Measurements from ENCODE around the gene GPS2.
"Not testable (repeated sequence)": the region's sequence is repeated elsewhere in the genome, so short reads cannot be mapped to it uniquely, and the experiment has no call there.

Gene GPS2

GRCh38 chr17:7337600-7337999 lies 22.4 kb upstream of the GPS2 start:
- DNase-seq (ENCODE audit: low spot score), result not testable (repeated sequence)

DNA sequence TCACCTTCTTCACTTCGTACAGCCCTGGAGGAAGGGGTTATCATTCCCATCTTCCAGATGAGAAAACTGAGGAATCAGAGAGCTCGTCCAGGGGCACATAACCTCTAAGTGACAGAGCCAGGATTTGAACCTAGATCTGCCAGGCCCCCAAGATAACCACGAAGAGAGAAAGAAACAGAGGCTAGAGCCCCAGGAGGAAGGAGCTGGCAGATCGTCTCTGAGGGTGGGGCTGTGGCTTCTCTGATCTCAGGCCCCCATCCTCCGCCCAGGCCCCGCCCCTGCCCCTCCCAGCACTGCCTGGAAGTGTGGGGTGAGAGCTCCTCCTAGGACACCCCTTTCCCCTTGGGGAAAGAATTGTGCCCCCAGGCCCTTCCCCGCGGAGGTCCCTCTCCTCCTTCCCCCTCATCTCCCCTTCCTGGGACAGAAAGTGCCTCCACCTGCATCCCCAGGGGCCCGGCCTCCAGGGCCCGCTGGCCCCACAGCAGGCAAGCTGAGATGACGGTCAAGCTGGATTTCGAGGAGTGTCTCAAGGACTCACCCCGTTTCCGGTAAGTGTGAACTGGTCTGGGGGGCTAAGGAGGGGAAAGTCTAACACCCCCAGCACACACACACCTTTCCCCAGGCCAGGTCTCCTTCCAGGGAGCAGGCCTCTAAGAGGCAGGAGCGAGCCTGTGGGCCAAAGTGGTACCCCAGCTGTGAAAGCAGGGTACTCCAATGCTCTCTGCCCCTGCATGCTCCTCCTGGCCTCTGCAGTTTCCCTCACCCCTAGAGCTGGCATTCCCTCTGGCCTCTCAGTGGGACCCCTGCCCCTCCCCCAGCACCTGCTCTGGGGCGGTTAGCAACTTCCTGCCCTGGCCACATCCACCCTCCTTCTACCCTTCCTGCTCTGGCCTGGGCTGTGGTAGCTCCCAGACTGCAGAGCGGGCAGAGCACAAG lies 21.3 kb upstream of the GPS2 start, which contains the start of gene ACAP1:
ACAP1 (plus strand) TSS at position 290 of the 936 bp plus-strand sequence; CDS start at position 496, 206 bp downstream.
- DNase-seq (ENCODE audit: low spot score), result peak; percentile 41

GRCh38 chr17:7335765-7336164 lies 20.6 kb upstream of the GPS2 start:
- not testable (repeated sequence) for DNase-seq (ENCODE audit: low spot score)

- DNase-seq (ENCODE audit: low spot score), result no peak
These were observed 19.9 kb upstream of the GPS2 start for GRCh38 chr17:7334938-7335538.

- DNase-seq (ENCODE audit: low spot score), result not testable (repeated sequence)
These were observed 17.5 kb upstream of the GPS2 start for GRCh38 chr17:7332600-7333069.

- no peak for DNase-seq (ENCODE audit: low spot score)
These were observed 17.0 kb upstream of the GPS2 start for GRCh38 chr17:7332111-7332510.

DNA sequence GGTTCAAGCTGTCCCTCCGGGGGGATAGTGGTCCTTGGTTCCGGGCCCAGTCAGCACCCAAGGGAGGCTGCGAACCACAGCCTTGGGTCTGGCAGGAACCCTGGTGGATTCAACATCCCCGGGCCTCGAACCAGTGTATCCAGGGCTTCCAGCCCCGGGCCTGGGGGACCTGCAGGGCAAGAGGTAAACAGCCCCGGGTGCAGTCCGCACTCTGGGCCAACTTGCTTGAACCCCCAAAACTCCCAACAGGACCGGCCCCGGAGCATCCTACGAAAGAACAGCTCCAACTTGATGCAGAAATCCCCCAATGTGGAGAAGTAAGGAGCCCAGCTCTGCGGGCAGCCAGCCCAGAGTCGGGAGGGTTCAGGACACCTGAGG lies 15.5 kb upstream of the GPS2 start:
- DNase-seq (ENCODE audit: low spot score), result no peak

GRCh38 chr17:7329997-7330637 lies 15.0 kb upstream of the GPS2 start:
- DNase-seq (ENCODE audit: low spot score), result peak; percentile 92

GRCh38 chr17:7329374-7329996 lies 14.3 kb upstream of the GPS2 start:
- peak; percentile 99 for DNase-seq (ENCODE audit: low spot score)

GRCh38 chr17:7328840-7329373 lies 13.7 kb upstream of the GPS2 start, which contains the start of gene NEURL4:
Gene NEURL4 (minus strand): TSS chr17:7329335. CDS start chr17:7329312, 23 bp downstream.
- no peak for DNase-seq (ENCODE audit: low spot score)

- no peak for DNase-seq (ENCODE audit: low spot score)
These were observed 12.8 kb upstream of the GPS2 start for GRCh38 chr17:7328009-7328408.

- DNase-seq (ENCODE audit: low spot score), result no peak
These were observed 12.3 kb upstream of the GPS2 start for GRCh38 chr17:7327501-7327900.

GRCh38 chr17:7327056-7327455 lies 11.9 kb upstream of the GPS2 start:
- DNase-seq (ENCODE audit: low spot score), result no peak

DNA sequence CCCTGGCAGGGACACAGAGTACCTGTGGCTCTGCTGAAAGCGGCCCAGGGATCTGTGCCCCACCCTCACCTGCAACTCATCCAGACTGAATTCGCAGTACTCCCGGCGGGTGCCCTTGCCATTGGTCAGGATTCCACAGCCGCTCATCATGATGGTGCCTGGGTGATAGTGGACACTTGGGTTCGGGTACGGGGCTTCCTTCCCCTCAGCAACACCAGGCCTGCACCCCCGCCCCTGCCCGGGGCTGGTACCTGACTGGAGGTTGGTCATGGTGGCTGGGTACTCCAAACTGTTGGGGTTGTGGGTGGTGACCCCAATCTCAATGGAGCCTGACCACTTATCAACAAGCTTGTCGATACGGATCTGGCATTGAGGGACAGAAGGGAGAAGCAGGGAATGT lies 11.0 kb upstream of the GPS2 start:
- DNase-seq (ENCODE audit: low spot score), result no peak

DNA sequence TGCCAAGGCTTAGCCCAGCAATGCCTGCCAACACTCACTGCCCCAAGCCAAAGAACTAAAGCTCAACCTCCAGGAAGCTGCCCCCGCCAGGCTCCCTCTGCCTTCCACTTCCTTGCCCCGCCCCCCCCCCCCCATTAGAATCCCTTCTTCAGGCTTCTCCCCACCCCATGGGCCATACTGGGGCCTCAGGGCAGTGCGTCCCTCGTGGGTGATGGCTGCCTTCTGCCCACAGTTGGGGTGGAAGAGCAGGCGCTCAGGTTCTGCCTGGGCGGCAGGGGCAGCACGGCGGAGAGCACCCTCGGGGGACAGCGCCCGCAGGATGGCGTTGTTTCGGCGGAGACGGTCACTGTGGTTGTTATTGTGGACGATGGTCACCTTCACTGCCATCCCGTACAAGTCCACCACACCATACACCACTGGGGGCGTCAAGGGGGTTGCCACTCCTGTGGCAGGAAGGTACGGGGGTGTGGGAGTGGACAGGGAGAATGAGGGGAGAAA lies 9.9 kb upstream of the GPS2 start:
- no peak for DNase-seq (ENCODE audit: low spot score)

DNA sequence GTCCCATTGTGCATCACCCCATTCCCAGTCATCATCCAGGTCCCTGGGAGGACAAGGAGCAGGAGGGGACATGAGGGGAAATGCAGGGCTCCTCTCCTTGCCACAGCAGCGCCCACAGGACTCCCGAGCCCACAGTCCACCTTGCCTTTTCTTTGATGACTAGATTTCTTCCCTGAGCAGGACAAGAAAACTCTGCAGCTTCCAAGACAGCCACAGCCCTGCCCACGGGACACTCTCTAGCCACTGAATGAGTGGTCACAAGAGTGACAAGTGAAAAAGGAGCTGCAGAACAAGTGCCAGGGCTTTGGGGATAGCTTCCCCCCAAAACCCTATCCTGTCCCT lies 9.2 kb upstream of the GPS2 start:
- no peak for DNase-seq (ENCODE audit: low spot score)

GRCh38 chr17:7323731-7324437 lies 8.7 kb upstream of the GPS2 start:
- peak; percentile 92 for DNase-seq (ENCODE audit: low spot score)

DNA sequence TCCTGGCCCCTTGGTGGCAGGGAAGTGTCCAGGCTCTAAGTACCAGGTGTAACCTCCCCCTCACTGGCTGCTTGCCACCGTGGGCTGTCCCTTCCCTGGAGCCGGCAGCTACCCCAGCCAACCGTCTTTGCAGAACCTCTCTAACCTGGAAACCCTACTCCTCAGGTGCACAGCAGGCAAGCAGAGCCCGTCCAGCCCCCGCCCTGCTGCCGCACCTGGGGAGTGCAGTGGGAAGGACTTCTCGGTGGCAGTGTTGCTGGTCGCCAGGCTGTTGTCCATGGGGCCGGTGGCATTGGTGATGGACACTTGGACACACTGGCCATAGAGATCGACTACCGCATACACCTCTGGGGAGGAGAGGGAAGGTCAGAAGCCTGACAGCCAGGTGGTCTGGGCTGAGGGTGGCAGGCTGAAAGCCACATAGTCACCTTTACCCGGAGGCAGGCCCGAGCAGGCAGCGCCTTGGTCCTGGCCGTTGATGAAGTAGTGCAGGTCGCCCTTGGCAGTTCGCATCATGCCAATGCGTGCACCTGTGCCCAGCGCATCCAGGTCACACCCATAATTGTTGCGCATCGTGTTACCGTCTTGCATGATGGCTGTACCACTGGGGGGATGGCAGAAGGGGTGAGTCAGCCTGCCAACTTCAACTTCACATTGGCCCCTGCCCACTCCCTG lies 7.5 kb upstream of the GPS2 start:
- DNase-seq (ENCODE audit: low spot score), result peak; percentile 47

GRCh38 chr17:7321466-7321865 lies 6.3 kb upstream of the GPS2 start:
- no peak for DNase-seq (ENCODE audit: low spot score)

DNA sequence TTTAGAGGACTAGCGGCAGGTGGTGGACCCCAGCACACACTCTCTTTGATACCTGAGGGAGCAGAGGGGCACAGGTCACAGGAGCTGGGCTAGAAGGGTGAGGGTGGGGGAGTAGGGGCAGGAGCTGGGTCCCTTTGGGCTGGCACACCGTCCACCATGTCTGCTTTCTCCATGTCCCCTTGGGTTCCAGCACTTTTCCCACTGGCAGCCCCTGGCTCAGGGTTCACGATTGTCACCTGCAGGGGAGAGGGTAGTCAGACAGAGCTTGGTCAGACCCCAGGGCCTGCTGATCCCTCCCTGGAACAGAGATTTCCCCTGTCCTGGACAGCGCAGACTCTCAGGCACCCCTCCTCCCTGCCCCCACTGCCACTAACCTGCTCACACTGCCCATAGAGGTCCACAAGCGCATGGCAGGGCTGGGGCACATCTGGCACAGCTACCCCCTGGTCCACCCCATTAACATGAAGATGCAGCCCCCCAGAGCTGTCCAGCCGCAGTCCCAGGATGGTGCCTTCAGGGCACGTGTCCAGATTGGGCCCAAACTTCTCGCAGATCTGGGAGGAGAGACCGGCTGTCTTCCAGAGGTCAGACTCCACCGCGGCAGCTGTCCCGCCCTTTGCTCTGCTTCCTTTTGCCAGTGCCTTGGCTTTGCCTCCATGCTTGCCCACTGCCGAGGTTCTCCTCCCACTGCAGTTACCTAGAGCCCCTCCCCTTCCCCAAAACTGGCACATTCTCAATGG lies 3.1 kb upstream of the GPS2 start:
- no peak for DNase-seq (ENCODE audit: low spot score)

All from iPS-NIHi11 (cell line).